ENCODE results near the gene MTLN. TPM values are rescaled to one million over a fixed set of nuclear protein-coding genes. Genes with fewer than 3 reads are reported as not detected.
"Not testable (repeated sequence)": the region's sequence is repeated elsewhere in the genome, so short reads cannot be mapped to it uniquely, and the experiment has no call there.

Gene MTLN
- total and polyA plus RNA-seq, 2 of the 13 experiments (the other 11 are each of a cell fraction or from before 2014, with no cell fraction given) = 37.1 to 50.4 TPM

GRCh38 chr2:110211938-110212858 is at the start of gene MTLN (continued):
- TF ChIP-seq ZNF256 (CRISPR knock-in tag; conservative IDR thresholded peaks at IDR 0.05) = no peak; the same call in 1 of the 2 replicates
- no peak for TF ChIP-seq TCF7L2 (IDR thresholded peaks at IDR 0.05; ENCODE audit: low read depth, low read length)
- TF ChIP-seq YEATS4 (CRISPR knock-in tag; IDR thresholded peaks at IDR 0.05; ENCODE audit: borderline replicate concordance) = peak; percentile 90
- peak; percentile 79; the same call in 1 of the 2 replicates for TF ChIP-seq CAMTA2 (CRISPR knock-in tag; IDR thresholded peaks at IDR 0.05; ENCODE audit: borderline replicate concordance)
- no peak for TF ChIP-seq SMYD3 (CRISPR knock-in tag; IDR thresholded peaks at IDR 0.05)
- no peak; the same call in 1 of the 2 replicates for TF ChIP-seq MED13 (CRISPR knock-in tag; IDR thresholded peaks at IDR 0.05)
- TF ChIP-seq HMG20A (CRISPR knock-in tag; IDR thresholded peaks at IDR 0.05; ENCODE audit: borderline replicate concordance) = no peak
- TF ChIP-seq PLSCR1 (CRISPR knock-in tag; IDR thresholded peaks at IDR 0.05; ENCODE audit: borderline replicate concordance) = 0 out of 2 replicates have a peak, but pooled peaks have one; percentile 52
- no peak for TF ChIP-seq SRF (IDR thresholded peaks at IDR 0.05; ENCODE audit: low read depth, low read length)
- TF ChIP-seq ZNF747 (CRISPR knock-in tag; IDR thresholded peaks at IDR 0.05; ENCODE audit: borderline replicate concordance) = no peak
- no peak; the same call in 1 of the 2 replicates for TF ChIP-seq HINFP (CRISPR knock-in tag; IDR thresholded peaks at IDR 0.05; ENCODE audit: low read depth)
- no peak for TF ChIP-seq SMARCC2 (IDR thresholded peaks at IDR 0.05)
- peak; percentile 65; the same call in 1 of the 2 replicates for TF ChIP-seq MIER2 (CRISPR knock-in tag; IDR thresholded peaks at IDR 0.05)
- peak; percentile 79; the same call in 1 of the 2 replicates for TF ChIP-seq ZNF253 (CRISPR knock-in tag; IDR thresholded peaks at IDR 0.05; ENCODE audit: borderline replicate concordance)
- peak; percentile 17; the same call in 1 of the 2 replicates for TF ChIP-seq SP5 (CRISPR knock-in tag; IDR thresholded peaks at IDR 0.05; ENCODE audit: borderline replicate concordance, low read depth)
- TF ChIP-seq MAFF (IDR thresholded peaks at IDR 0.05; ENCODE audit: low read depth, low read length) = no peak

- intact Hi-C loops (cut with micrococcal nuclease; ENCODE audit: unreplicated experiment); DNase-seq (ENCODE audit: low spot score); BruUV-seq (replicated peaks); H3K4me1 ChIP-seq (ENCODE audit: insufficient read depth, low read length); H4K20me1 ChIP-seq (ENCODE audit: insufficient read depth, low read length); POLR2A ChIA-PET; H3K9me3 ChIP-seq (ENCODE audit: low read length); CTCF ChIA-PET (ENCODE audit: low intra/inter-chr PET ratio, low total read pairs); H3K27me3 ChIP-seq (ENCODE audit: control insufficient read depth in 1 of 2, insufficient read depth in 2 of 2, low read length in 2 of 2); H3K4me2 ChIP-seq (ENCODE audit: low read depth, low read length); H3K9ac ChIP-seq (ENCODE audit: insufficient read depth, low read depth, low read length); H3K27ac ChIP-seq (ENCODE audit: extremely low read length, insufficient read depth, low read length); FAIRE-seq; H3K79me2 ChIP-seq (ENCODE audit: insufficient read depth, low read length); in situ Hi-C loops (cut with HindIII; ENCODE audit: extremely low pct_ligation_motif_present, low pct_unique_long_range_greater_than_20kb); H3K36me3 ChIP-seq (replicated peaks in 1 of 2; ENCODE audit: control insufficient read depth in 1 of 2, insufficient read depth in 2 of 2, low read length in 2 of 2); H2AFZ ChIP-seq (ENCODE audit: low read length); H3K4me3 ChIP-seq (replicated peaks in 1 of 3; ENCODE audit: insufficient read depth in 1 of 3, low read depth in 2 of 3, low read length in 3 of 3): not testable (repeated sequence)
- WGBS (ENCODE audit: low lambda C conversion rate) = no CpG with 5 or more reads among the region's 1 CpG
- peak; percentile 82 for ATAC-seq
These were observed 49.6 kb upstream of the MTLN start for GRCh38 chr2:110261910-110262309.

Measured in HepG2 (cell line).